ENCODE results near the gene VOPP1. TPM values are rescaled to one million over a fixed set of nuclear protein-coding genes. Genes with fewer than 3 reads are reported as not detected.

VOPP1 gene
- total and polyA plus RNA-seq, 9 of the 15 experiments (the other 6 are each of a cell fraction or from before 2014, with no cell fraction given), result 8.2 to 45.8 (median 31.2) TPM

DNA sequence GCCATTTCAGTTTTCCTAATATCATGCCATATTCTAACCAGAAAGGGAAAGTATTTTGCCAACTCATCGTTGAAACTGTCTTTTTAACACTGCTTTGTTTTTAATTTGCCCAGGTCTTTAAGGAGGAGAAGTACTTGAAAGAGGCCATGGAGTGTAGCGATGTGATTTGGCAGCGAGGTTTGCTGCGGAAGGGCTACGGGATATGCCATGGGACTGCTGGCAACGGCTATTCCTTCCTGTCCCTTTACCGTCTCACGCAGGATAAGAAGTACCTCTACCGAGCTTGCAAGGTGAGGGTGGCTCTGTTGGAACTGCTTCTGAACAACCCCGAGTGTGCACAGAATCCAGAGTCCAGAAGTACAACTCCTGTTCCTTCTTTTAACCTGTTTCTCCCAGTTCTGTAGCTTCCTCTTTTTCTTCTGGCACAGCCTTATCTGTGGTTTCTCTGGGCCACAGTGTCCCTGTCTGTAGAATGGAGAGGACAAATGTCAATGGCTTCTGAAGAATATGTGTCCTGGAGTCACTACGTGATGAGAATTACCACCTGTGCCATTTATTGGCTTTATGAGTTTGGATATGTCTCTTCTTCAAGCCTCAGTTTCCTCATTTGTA is 147.1 kb downstream of the VOPP1 start (continued):
- TF ChIP-seq, protein P1, sequence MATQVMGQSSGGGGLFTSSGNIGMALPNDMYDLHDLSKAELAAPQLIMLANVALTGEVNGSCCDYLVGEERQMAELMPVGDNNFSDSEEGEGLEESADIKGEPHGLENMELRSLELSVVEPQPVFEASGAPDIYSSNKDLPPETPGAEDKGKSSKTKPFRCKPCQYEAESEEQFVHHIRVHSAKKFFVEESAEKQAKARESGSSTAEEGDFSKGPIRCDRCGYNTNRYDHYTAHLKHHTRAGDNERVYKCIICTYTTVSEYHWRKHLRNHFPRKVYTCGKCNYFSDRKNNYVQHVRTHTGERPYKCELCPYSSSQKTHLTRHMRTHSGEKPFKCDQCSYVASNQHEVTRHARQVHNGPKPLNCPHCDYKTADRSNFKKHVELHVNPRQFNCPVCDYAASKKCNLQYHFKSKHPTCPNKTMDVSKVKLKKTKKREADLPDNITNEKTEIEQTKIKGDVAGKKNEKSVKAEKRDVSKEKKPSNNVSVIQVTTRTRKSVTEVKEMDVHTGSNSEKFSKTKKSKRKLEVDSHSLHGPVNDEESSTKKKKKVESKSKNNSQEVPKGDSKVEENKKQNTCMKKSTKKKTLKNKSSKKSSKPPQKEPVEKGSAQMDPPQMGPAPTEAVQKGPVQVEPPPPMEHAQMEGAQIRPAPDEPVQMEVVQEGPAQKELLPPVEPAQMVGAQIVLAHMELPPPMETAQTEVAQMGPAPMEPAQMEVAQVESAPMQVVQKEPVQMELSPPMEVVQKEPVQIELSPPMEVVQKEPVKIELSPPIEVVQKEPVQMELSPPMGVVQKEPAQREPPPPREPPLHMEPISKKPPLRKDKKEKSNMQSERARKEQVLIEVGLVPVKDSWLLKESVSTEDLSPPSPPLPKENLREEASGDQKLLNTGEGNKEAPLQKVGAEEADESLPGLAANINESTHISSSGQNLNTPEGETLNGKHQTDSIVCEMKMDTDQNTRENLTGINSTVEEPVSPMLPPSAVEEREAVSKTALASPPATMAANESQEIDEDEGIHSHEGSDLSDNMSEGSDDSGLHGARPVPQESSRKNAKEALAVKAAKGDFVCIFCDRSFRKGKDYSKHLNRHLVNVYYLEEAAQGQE (IDR thresholded peaks at IDR 0.05; ENCODE audit: borderline replicate concordance), result peak; percentile 42; the same call in 1 of the 2 replicates
- TF ChIP-seq, protein P1 (CRISPR knock-in tag; IDR thresholded peaks at IDR 0.05; ENCODE audit: low read depth), result no peak
